GM10847 (cell line): ENCODE data around the gene QRICH1.

Source experiments
- POLR2A ChIP-seq: IDR thresholded peaks from 2 replicates; pipeline ENCODE4 v1.6.1; 2011; ENCODE audit not compliant: insufficient read length; ENCODE audit errors: extremely low read depth

The QRICH1 gene

DNA sequence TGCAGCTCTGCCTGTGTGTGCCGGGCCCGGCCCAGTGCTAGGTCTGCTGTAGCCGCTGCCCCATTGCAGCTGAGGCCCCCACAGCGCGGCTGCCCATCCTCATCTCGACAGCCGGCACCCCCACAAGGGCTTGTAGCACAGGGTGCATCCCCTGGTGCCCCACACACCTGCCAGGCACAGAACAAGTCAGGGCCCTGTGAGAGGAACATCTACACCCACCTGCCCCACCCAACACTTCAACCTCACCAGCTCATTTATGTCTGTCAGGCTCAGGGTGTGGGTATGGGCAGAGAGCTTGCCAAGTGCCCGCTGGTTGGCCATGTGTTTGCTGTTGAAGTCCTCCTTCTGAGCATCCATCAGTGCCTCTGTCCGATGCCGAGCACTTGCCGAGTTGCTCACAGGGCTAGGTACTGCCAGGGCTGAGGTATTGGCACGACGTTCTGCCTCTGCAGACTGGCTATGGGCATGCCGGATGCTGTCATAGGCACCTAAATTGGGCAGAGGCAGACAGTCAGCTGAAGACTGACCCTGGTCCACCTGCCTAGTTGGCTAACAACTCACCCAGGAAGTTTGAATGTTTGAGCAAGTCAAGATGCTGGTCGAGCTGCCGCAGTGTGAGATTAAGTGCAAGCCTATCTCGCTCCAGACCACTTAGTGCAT is 29.1 kb upstream of the QRICH1 start:
- no peak for TF ChIP-seq POLR2A

DNA sequence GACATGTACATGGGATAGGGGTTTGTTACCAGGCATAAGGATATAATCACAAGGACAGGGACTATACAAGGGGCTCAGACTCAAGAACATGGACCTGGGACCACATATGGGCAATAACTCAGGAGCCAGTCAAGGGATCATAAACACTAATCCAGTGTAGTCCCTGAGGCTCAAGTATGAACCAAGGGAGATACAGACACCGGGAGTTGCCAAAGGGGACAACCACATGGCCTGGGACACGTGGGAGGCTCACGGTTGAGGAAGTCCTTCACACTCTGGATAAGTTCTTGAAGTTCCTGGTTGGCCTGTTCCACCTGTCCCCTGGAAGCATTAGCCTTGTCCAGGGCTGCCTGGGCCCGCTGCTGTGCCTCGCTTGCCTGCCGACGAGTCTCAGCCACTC is 28.6 kb upstream of the QRICH1 start:
- no peak for TF ChIP-seq POLR2A

DNA sequence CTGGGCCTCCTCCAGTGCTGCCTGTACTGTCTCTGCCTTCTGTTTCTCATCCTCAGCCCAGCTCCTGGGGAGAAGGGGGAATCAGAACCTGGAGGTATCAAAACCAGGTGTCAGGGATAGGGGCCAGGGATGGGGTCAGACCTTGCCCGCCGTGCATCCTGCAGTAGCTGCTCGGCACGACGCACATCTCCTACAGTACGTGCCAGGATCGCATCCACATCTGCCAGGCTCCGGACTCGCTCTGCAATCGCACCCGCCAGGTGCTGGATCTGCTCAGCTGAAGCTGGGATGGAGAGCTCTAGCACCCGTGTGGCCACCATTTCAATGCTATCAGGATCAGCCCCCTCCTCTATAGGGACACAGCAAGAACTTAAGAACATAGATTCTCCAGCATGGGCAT is 28.2 kb upstream of the QRICH1 start:
- no peak for TF ChIP-seq POLR2A

DNA sequence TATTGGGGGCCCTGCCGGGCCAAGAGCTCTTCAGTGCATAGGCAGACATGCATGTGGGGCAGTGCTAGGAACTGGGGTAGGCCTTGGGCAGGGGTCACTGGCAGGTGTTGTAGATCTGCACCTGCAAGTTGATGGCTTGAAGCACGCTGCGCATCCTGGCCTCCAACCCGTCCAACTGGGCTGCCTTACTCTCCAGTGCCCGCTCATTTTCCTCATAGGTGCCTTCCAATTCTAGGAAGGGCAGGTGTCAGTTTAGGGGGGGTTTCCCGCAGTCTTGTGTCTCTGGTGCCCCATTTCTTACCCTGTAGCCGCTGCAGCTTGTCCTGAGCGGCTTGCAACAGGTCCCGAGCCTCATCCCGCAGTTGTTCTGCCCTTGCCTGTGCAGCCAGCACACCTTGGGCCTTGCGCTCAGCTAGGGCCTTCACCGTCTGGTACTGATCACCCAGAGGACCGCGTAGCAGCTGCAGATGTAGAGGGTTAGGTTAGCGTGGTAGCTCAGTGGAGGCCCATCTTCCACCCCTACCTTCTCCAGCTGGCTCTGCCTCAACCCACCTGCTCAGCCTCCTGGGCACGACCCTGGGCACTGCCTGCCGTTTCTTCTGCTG is 27.4 kb upstream of the QRICH1 start:
- TF ChIP-seq POLR2A = no peak

DNA sequence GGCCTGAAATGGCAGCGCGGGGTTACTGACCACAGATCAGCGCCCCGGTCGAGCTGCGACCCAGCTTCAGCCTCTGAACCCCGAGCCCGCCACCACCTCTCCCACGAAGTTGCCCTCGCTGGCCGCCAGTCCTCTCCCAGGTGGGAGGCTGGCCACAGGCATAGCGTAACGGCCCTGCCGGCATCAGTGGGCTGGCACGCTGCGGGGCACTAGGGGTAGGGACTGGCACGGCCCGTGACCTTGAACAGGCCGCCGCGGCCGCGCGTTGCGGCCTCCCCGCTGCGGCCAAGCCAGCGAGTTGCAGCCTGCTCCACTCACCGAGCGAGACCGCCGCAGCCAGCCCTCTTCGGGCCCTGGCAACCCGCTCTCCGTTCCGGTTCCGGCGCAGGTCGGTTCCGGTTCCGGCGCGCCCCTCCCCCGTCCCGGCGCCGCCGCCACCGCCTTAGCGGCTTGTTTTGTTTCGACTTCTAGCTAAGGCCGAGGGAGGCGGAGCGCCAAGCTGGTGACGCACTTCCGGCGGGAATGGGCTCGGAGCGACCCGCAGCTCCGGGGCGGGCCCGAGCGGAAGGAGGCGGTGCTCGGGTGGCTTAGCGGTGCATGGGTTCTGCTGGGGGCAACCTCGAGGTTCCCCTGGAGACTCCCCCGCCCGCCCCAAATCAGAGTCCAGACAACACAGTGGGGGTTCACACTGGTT is 26.7 kb upstream of the QRICH1 start, which contains the start of gene USP19:
USP19 (minus strand) TSS at position 386 of the 694 bp plus-strand sequence. CDS start 1,678 bp downstream, outside the sequence.
- TF ChIP-seq POLR2A = peak; percentile 89

DNA sequence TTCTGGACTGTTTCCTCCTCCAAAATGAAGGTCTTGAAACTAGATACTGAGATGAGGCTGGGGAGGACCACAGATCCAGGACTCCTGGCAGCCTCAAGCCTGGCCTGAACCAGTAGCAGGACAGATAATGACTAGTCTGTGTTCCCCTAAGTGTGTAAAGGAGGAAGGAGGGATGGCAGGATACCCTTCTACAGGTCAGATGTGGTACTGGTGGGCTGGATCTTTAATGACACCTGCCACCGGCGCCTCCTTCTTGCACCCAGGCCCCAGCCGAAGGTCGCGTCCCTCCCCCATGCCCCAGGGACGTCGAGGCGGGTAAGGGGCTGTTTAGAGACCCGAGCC is 26.2 kb upstream of the QRICH1 start:
- TF ChIP-seq POLR2A = no peak

DNA sequence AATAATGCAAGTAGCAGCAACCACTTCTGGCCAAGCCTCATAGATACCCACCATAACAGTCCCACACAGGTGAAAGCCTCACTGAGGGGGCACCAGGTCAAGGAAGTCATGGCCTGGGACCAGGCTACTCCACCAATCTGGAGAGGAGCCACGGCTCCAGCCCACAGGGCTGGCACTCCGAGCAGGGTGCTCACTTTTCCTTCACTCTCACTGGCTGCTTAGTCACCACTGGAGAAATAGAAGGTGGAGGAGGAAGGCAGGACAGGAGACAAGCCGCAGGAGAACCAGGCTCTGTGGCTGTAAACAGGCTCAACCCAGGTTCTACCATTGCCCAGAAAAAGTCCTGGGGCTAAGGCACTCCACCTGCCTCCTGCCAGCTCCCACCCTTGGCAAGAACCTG is 25.6 kb upstream of the QRICH1 start:
- TF ChIP-seq POLR2A = no peak

DNA sequence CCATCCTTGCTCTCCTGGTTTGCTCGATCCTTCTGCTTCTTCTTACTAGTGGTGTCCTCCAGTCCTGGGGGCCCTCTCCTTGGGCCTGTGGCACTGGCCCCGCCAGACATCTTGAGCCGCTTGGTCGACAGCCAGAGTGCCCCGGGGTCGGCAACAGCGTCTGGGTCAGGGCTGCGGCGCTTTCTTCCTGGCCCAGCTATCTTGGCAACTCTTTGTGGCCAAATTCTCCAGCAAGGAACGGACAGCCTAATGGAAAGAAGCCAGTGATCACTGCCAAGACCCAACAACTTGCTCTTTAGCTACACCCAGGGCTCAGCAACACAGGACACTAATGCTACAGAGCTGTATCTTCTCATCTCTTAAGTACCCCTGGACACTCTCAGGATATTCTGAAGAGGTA is 25.2 kb upstream of the QRICH1 start:
- no peak for TF ChIP-seq POLR2A

DNA sequence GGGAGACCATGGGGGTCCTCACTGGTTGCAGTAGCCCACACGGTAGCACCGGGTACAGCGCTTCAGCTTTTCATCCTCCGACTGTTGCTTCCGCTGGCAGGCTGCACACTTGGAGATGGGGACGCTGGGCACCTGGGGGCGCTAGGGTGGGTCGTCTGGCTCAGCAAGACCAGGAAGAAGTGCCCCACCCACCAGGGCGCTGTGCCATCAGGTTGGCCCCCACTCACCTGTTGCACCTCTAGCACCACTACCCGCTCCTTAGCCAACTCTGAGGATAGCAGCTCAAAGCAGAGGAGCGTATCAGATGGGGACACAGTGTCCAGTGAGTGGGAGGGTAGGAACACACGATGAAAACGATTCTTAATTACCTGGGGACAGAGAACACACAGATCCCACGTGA is 18.4 kb upstream of the QRICH1 start:
- no peak for TF ChIP-seq POLR2A

DNA sequence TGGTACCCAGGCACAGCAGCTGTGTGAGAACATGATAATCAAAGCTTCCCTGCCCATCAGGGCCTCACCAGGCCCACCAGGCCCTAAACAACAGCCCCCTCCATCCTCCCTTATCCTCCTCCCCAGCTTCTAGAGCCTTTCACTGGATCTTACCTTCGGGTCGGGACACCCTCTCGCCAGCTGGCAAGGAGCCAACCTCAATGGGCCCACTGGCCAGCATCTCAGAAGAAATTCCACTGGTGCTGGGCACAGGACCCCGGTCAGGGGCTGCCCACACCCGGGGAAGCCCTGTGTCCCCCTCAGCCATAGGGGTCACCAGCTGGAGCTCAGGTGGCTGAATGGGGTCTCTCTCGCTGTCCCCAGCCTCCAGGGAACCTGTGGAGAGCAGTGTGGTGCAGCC is 17.5 kb upstream of the QRICH1 start:
- TF ChIP-seq POLR2A = no peak

DNA sequence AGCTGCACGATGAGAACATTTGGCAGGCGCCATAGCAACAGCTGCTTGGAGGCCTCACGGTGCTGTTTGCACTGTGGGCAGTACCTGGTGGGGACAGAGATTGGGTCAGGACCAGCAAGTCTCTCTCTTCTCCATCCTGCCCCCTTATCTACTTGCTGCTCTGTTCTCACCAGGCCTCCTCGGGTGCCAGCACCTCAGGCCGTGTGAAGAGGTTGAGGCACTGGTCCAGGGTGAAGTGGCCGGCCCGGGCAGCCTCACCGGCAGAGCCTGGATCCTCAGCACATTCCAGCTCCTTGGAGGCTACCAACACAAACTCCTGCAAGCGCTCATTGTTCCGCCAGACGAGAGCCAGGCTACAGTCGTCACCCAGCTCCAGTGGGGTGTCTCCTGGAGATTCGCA is 16.9 kb upstream of the QRICH1 start:
- no peak for TF ChIP-seq POLR2A

DNA sequence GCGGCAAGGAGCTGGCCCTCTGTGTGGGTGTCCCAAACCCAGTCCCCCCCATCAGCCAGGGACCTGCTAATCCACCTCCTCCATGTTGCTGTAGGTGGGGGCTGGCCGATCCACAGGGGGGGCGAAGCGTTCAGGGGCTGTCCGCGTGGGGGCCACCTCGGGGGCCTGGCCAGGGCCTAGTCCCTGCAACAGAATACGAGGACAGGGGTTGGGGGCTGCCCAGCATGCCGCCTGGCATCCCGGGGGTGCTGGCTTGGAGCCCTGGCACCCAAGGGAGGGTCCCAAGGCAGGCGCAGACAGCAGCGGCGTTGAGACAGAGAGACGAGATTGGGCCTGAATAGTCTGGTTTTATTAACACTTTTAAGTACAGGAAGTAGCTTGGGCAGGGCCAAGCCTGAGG is 14.5 kb upstream of the QRICH1 start:
- TF ChIP-seq POLR2A = no peak

DNA sequence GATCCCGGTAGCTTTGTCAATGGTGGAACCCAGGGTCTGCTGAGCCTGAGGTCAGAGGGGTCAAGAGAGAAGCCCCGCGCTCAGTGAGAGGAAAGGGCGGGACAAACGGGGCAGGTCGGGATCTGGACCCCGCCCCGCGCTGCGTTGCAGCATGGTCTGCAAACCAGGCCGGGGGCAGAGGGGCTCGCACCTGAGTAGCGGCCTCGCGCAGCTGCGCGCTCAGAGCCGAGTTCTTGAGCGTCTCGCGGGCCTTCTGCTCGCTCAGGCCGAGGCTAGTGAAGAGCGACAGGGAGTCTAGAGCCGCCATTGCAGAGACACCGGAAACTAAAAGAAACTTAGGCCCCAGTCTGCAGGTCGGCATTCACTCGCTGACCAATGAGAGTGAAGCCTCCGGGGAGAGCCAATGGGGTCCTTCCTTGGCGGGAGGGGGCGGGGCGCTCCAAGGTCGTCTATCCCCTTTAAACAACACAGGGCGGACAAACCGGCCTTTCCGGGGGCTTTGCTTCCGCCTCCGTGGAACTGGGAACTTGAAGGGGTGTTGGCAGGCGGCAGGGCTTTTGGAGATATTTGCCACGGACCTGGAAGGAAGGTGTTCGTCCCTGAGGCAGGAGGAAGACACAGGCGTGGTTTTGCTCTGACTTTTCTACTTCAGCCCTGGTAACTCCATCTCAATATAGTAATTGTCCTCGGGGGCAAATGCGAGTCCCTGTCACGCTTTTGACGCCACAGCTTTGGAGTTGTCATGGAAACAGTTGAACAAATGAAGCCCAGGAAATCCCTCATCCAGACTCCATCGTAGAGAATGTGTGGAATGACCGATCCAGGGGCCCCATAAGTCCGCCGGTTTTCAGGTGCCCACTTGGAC is 10.8 kb upstream of the QRICH1 start, which contains the start of gene QARS1:
QARS1 (minus strand) TSS at position 331 of the 865 bp plus-strand sequence; CDS start at position 307, 24 bp downstream.
- peak; percentile 62 for TF ChIP-seq POLR2A

DNA sequence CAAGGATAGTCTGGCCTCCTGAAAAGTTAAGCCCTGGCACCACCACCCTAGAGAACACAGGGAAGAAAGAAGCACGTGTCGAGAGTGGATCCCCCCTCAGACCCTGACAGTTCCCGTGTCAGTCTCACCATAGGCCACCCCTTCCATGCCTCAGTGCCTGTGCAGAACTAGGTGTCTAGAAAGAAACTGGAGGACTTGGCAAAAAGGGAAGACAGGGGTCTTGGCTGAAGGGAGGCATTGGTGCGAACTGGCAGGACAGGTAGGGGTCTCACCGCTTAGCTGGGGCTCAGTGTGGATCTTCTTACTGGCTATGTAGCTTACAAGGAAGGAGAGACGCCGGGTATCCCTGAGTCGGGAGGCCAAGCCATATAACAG is 10.2 kb upstream of the QRICH1 start:
- no peak for TF ChIP-seq POLR2A

DNA sequence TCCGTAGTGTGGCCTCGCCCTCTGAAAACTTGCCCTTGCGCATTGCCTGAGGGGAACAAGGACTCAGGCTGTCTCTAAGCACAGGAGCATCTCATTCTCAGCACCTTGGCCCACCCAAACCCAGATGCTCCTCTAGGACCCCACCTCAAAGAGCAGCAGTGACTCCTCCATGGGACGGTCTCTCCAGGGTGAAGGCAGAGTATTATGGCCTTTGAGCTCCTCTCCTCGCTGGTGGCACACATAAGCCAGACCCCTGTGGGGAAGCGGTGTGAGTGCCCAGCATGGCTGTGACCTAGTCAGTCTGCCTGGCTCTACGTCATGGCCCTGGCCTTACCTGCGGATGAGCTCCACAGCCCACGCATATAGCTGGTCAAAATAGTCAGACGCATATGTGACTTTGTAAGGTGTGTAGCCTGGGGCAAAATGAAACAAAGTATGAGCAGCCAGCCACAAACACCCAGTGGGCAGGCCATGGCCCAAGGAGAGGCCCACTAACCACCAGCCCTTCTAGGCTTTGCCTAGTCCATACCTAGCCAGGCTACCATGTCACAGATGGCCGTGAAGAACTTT is 6.3 kb upstream of the QRICH1 start:
- TF ChIP-seq POLR2A = no peak
